H1 (cell line): Measurements from ENCODE around the gene B3GALT5. TPM values are rescaled to one million over a fixed set of nuclear protein-coding genes. Genes with fewer than 3 reads are reported as not detected.

ENCODE experiments used
- JUND ChIP-seq: IDR thresholded peaks from 2 replicates; pipeline ENCODE4 v1.6.1; 2011; ENCODE audit warnings: mild to moderate bottlenecking, improper control_type of control experiment, low read length
- polyA plus RNA-seq, 7 experiments: library from polyadenylated mRNA; depleted of rRNA in 3 of 7; stranded (reverse) in 5 of 7; unstranded in 2 of 7; fragments of >200 nt in 5 of 7; fragments of 200-250 nt in 2 of 7; gene quantifications; 1 replicate in 5 of 7; 2 replicates in 1 of 7; 4 replicates in 1 of 7; pipeline versions ENCODE4 v1.2.1 to v1.2.3, GENCODE V29; 2011 to 2013; ENCODE audit warnings: missing spikeins in 2 of 7, mixed read lengths in 2 of 7
- total RNA-seq: library from RNA; stranded (reverse); fragmentation: NEBNext Ultra II Directional; extraction: Animal tissue kit (Norgen Biotek cat#: 25700); gene quantifications from 2 replicates; pipeline ENCODE4 v1.2.1, GENCODE V29; 2021
- TF ChIP-seq, protein P1 (sequence below): fragments of 300-600 bp; sonication (generic); IDR thresholded peaks from 2 replicates; pipeline ENCODE4 v1.7.1; 2012; ENCODE audit warnings: low read length, moderate library complexity, mild to moderate bottlenecking, inconsistent platforms; ENCODE audit not compliant: insufficient replicate concordance

The B3GALT5 gene
- total and polyA plus RNA-seq, 2 of the 8 experiments (the other 6 are each of a cell fraction or from before 2014, with no cell fraction given): 11.9 to 25.1 TPM

DNA sequence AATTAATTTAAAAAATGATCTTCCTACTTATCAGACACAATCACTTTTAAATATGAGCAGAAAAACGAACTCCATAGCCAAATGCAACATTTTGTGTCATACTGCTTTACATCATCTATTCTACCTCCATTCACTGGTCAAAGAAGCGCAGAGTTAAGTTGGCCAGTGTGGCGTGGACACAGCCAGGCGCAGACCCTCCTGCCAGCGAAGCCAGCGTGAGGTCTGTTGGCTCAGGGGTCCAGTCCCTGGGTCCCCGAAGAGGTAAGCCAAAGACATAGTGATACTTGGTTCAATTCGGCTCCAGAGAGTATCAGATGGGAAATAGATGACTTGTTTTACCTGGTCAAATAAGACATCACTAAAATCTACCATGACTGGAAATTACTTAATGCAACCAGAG is 59.2 kb downstream of the B3GALT5 start (continued):
- TF ChIP-seq, protein P1, sequence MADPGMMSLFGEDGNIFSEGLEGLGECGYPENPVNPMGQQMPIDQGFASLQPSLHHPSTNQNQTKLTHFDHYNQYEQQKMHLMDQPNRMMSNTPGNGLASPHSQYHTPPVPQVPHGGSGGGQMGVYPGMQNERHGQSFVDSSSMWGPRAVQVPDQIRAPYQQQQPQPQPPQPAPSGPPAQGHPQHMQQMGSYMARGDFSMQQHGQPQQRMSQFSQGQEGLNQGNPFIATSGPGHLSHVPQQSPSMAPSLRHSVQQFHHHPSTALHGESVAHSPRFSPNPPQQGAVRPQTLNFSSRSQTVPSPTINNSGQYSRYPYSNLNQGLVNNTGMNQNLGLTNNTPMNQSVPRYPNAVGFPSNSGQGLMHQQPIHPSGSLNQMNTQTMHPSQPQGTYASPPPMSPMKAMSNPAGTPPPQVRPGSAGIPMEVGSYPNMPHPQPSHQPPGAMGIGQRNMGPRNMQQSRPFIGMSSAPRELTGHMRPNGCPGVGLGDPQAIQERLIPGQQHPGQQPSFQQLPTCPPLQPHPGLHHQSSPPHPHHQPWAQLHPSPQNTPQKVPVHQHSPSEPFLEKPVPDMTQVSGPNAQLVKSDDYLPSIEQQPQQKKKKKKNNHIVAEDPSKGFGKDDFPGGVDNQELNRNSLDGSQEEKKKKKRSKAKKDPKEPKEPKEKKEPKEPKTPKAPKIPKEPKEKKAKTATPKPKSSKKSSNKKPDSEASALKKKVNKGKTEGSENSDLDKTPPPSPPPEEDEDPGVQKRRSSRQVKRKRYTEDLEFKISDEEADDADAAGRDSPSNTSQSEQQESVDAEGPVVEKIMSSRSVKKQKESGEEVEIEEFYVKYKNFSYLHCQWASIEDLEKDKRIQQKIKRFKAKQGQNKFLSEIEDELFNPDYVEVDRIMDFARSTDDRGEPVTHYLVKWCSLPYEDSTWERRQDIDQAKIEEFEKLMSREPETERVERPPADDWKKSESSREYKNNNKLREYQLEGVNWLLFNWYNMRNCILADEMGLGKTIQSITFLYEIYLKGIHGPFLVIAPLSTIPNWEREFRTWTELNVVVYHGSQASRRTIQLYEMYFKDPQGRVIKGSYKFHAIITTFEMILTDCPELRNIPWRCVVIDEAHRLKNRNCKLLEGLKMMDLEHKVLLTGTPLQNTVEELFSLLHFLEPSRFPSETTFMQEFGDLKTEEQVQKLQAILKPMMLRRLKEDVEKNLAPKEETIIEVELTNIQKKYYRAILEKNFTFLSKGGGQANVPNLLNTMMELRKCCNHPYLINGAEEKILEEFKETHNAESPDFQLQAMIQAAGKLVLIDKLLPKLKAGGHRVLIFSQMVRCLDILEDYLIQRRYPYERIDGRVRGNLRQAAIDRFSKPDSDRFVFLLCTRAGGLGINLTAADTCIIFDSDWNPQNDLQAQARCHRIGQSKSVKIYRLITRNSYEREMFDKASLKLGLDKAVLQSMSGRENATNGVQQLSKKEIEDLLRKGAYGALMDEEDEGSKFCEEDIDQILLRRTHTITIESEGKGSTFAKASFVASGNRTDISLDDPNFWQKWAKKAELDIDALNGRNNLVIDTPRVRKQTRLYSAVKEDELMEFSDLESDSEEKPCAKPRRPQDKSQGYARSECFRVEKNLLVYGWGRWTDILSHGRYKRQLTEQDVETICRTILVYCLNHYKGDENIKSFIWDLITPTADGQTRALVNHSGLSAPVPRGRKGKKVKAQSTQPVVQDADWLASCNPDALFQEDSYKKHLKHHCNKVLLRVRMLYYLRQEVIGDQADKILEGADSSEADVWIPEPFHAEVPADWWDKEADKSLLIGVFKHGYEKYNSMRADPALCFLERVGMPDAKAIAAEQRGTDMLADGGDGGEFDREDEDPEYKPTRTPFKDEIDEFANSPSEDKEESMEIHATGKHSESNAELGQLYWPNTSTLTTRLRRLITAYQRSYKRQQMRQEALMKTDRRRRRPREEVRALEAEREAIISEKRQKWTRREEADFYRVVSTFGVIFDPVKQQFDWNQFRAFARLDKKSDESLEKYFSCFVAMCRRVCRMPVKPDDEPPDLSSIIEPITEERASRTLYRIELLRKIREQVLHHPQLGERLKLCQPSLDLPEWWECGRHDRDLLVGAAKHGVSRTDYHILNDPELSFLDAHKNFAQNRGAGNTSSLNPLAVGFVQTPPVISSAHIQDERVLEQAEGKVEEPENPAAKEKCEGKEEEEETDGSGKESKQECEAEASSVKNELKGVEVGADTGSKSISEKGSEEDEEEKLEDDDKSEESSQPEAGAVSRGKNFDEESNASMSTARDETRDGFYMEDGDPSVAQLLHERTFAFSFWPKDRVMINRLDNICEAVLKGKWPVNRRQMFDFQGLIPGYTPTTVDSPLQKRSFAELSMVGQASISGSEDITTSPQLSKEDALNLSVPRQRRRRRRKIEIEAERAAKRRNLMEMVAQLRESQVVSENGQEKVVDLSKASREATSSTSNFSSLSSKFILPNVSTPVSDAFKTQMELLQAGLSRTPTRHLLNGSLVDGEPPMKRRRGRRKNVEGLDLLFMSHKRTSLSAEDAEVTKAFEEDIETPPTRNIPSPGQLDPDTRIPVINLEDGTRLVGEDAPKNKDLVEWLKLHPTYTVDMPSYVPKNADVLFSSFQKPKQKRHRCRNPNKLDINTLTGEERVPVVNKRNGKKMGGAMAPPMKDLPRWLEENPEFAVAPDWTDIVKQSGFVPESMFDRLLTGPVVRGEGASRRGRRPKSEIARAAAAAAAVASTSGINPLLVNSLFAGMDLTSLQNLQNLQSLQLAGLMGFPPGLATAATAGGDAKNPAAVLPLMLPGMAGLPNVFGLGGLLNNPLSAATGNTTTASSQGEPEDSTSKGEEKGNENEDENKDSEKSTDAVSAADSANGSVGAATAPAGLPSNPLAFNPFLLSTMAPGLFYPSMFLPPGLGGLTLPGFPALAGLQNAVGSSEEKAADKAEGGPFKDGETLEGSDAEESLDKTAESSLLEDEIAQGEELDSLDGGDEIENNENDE: no peak
- no peak for TF ChIP-seq JUND
